Panc1 (cell line): ENCODE data around the gene NEU2. TPM values are rescaled to one million over a fixed set of nuclear protein-coding genes. Genes with fewer than 3 reads are reported as not detected.

Experiments
- ATAC-seq: fragments of 200-7000 bp; cut with Tn5 transposase; 2 replicates; pipeline ENCODE4 v1.9.1; 2020; ENCODE audit warnings: mild to moderate bottlenecking, moderate library complexity
- BruUV-seq: library from RNA; stranded (reverse); fragments of 400-500 nt; replicated peaks from 2 replicates; lab custom pipeline; 2021; lab: Mats Ljungman, UMichigan
- CTCF ChIA-PET: fragments of 300-600 bp; sonication (Branson Sonifier 250); formaldehyde crosslinking; loops from one replicate; lab custom pipeline; 2022; ENCODE audit warnings: antibody characterized with exemption; lab: Charles Lee
- POLR2A ChIA-PET: fragments of 300-600 bp; sonication (Branson Sonifier 250); formaldehyde crosslinking; loops from one replicate; lab custom pipeline; 2022; ENCODE audit warnings: antibody characterized with exemption; lab: Charles Lee
- DNase-seq: peaks from one replicate; pipeline ENCODE4 v3.0.0-alpha.2; 2010; ENCODE audit warnings: low read depth, low spot score
- H3K27ac ChIP-seq: 2 replicates; pipeline ENCODE4 v1.5.1; 2011; ENCODE audit warnings: mild to moderate bottlenecking, low read length, inconsistent platforms
- H3K27me3 ChIP-seq: fragments of 200-500 bp; sonication (Bioruptor generic); 2 replicates; pipeline ENCODE4 v1.6.0; 2014; ENCODE audit warnings: low read length, inconsistent platforms; ENCODE audit not compliant: control insufficient read depth, insufficient read depth
- H3K36me3 ChIP-seq: fragments of 200-500 bp; sonication (Bioruptor generic); 2 replicates; pipeline ENCODE4 v1.5.1; 2014; ENCODE audit warnings: inconsistent platforms, mild to moderate bottlenecking, low read length, moderate library complexity; ENCODE audit not compliant: control insufficient read depth, insufficient read depth
- H3K4me1 ChIP-seq: 2 replicates; pipeline ENCODE4 v1.5.1; 2011; ENCODE audit warnings: inconsistent platforms, mild to moderate bottlenecking, low read length, moderate library complexity; ENCODE audit not compliant: control insufficient read depth, insufficient read depth
- H3K4me3 ChIP-seq, 2 experiments: 2 replicates each; pipeline ENCODE4 v1.5.1; 2011 to 2012; ENCODE audit warnings: low read depth in 2 of 2, low read length in 2 of 2, mild to moderate bottlenecking in 2 of 2, inconsistent platforms in 1 of 2, moderate library complexity in 1 of 2
- H3K9me3 ChIP-seq: fragments of 200-500 bp; sonication (Bioruptor generic); 2 replicates; pipeline ENCODE4 v1.5.1; 2014; ENCODE audit warnings: low read depth, mild to moderate bottlenecking, inconsistent platforms, low read length, moderate library complexity; ENCODE audit not compliant: control insufficient read depth, insufficient read depth
- POLR2AphosphoS5 ChIP-seq: IDR thresholded peaks from 2 replicates; pipeline ENCODE4 v1.6.1; 2012; ENCODE audit warnings: mild to moderate bottlenecking, low read depth, low read length, moderate library complexity
- SIN3A ChIP-seq: IDR thresholded peaks from 2 replicates; pipeline ENCODE4 v1.6.1; 2012; ENCODE audit warnings: low read depth, mild to moderate bottlenecking, low read length, moderate library complexity, borderline replicate concordance; ENCODE audit not compliant: insufficient read depth
- TCF7L2 ChIP-seq: IDR thresholded peaks from 2 replicates; pipeline ENCODE4 v1.6.1; 2011; ENCODE audit warnings: mild to moderate bottlenecking, low read depth, low read length, inconsistent platforms
- in situ Hi-C: cut with HindIII; loops from 2 replicates; pipeline ENCODE4 v1.10.0; 2016; ENCODE audit warnings: low sequenced_read_pairs, low pct_unique_long_range_greater_than_20kb
- intact Hi-C: fragments of 100-400 bp; cut with micrococcal nuclease; formaldehyde crosslinking; loops from one replicate; pipeline ENCODE4 v1.10.0; 2022; ENCODE audit not compliant: unreplicated experiment
- total RNA-seq: library from RNA; stranded (reverse); gene quantifications from one replicate; pipeline ENCODE4 v1.2.1, GENCODE V29; 2021; ENCODE audit not compliant: unreplicated experiment
- TF ChIP-seq, protein P1 (sequence below): fragments of 450-650 bp; IDR thresholded peaks from 2 replicates; pipeline ENCODE4 v1.5.1; 2017; ENCODE audit warnings: mild to moderate bottlenecking
- TF ChIP-seq, protein P2 (sequence below), 2 experiments: IDR thresholded peaks; 2 replicates each; pipeline ENCODE4 v1.6.1; 2011 to 2012; ENCODE audit warnings: low read depth in 2 of 2, control low read depth in 1 of 2, low read length in 1 of 2, mild to moderate bottlenecking in 1 of 2, moderate library complexity in 1 of 2; ENCODE audit not compliant: insufficient read depth in 1 of 2

NEU2 gene
- total RNA-seq, 1 experiment from 2014 or later, result not detected

DNA sequence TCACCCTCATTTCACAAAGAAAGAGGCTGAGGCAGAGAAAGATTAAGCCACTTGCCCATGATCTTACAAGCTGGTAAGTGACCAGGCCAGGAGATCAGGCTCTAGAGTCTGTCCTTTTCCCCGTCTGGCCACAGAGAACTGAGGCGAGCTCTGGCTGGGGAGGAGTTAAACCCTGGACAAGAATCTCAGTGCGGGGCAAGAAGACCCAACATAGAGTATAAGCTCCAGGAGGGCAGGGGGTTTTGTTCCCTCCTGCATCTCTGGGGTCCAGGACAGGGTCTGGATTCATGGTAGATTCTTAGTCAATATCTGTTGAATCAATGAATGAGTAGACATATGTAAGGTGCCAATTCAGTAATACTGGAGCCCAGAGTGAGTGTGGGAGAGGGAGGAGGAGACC, 14.7 kb downstream of the NEU2 start:
- Histone ChIP-seq H3K36me3 (no peaks in the 10 kb centered on the region), H3K27ac (no peak overlapping the region), H3K27me3 (no peaks in the 10 kb centered on the region), H3K4me3 (no peak overlapping the region), H3K4me1 (no peaks in the 10 kb centered on the region), H3K9me3 (no peaks in the 10 kb centered on the region)
- in situ Hi-C loops, result no loop called here
- TF ChIP-seq, protein P1, sequence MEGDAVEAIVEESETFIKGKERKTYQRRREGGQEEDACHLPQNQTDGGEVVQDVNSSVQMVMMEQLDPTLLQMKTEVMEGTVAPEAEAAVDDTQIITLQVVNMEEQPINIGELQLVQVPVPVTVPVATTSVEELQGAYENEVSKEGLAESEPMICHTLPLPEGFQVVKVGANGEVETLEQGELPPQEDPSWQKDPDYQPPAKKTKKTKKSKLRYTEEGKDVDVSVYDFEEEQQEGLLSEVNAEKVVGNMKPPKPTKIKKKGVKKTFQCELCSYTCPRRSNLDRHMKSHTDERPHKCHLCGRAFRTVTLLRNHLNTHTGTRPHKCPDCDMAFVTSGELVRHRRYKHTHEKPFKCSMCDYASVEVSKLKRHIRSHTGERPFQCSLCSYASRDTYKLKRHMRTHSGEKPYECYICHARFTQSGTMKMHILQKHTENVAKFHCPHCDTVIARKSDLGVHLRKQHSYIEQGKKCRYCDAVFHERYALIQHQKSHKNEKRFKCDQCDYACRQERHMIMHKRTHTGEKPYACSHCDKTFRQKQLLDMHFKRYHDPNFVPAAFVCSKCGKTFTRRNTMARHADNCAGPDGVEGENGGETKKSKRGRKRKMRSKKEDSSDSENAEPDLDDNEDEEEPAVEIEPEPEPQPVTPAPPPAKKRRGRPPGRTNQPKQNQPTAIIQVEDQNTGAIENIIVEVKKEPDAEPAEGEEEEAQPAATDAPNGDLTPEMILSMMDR, result no peak
- TF ChIP-seq TCF7L2, result no peak
- TF ChIP-seq, protein P2, sequence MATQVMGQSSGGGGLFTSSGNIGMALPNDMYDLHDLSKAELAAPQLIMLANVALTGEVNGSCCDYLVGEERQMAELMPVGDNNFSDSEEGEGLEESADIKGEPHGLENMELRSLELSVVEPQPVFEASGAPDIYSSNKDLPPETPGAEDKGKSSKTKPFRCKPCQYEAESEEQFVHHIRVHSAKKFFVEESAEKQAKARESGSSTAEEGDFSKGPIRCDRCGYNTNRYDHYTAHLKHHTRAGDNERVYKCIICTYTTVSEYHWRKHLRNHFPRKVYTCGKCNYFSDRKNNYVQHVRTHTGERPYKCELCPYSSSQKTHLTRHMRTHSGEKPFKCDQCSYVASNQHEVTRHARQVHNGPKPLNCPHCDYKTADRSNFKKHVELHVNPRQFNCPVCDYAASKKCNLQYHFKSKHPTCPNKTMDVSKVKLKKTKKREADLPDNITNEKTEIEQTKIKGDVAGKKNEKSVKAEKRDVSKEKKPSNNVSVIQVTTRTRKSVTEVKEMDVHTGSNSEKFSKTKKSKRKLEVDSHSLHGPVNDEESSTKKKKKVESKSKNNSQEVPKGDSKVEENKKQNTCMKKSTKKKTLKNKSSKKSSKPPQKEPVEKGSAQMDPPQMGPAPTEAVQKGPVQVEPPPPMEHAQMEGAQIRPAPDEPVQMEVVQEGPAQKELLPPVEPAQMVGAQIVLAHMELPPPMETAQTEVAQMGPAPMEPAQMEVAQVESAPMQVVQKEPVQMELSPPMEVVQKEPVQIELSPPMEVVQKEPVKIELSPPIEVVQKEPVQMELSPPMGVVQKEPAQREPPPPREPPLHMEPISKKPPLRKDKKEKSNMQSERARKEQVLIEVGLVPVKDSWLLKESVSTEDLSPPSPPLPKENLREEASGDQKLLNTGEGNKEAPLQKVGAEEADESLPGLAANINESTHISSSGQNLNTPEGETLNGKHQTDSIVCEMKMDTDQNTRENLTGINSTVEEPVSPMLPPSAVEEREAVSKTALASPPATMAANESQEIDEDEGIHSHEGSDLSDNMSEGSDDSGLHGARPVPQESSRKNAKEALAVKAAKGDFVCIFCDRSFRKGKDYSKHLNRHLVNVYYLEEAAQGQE (IDR thresholded peaks at IDR 0.05; ENCODE audit: insufficient read depth in 1 of 2, low read depth in 2 of 2, low read length in 1 of 2), result no peak
- TF ChIP-seq SIN3A, result no peak
- no peak for TF ChIP-seq POLR2AphosphoS5
- POLR2A ChIA-PET, result no interaction called here
- intact Hi-C loops, result no loop called here
- CTCF ChIA-PET, result no interaction called here
- ATAC-seq (no peak), DNase-seq (no peak)
- BruUV-seq, result no TSS peak

DNA sequence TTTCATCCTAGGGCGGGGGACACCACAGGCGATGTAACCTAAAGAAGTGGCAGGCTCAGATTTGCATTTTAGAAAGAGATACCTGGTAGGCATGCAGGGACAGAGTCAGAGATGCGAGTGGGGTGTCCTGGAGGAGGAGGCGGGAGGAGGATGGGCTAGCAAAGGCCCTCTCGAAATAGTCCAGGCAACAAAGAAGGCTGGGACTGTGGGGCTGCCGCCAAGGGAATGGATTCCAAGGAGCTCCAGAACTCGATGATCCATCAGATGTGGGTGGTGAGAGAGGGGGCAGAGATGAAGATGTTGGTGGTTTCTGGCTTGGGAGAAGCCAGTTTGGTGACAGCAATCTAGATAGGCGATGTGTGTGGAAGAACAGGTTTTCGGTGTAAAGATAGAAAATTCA, 15.2 kb downstream of the NEU2 start:
- H3K27me3 ChIP-seq, result no peaks in the 10 kb centered on the region
- TF ChIP-seq, protein P2 (IDR thresholded peaks at IDR 0.05; ENCODE audit: insufficient read depth in 1 of 2, low read depth in 2 of 2, low read length in 1 of 2), result no peak
- TF ChIP-seq, protein P1, result no peak
- TF ChIP-seq SIN3A (no peak), TCF7L2 (no peak), POLR2AphosphoS5 (no peak)
- ATAC-seq, result no peak
- BruUV-seq, result no TSS peak
- DNase-seq, result no peak
- H3K4me1 ChIP-seq, result no peaks in the 10 kb centered on the region
- ChIA-PET CTCF (interaction anchor here (0.6 kb wide), 1 partner anchor 118 kb away, joined by 5 read pairs; no protein-coding TSS in a partner anchor), POLR2A (no interaction called here)
- no peaks in the 10 kb centered on the region for H3K9me3 ChIP-seq
- H3K4me3 ChIP-seq, result no peak overlapping the region
- H3K36me3 ChIP-seq, result no peaks in the 10 kb centered on the region
- intact Hi-C loops (no loop called here), in situ Hi-C loops (no loop called here)
- H3K27ac ChIP-seq, result no peak overlapping the region
